ENCODE data around the gene ETFA. TPM values are rescaled to one million over a fixed set of nuclear protein-coding genes. Genes with fewer than 3 reads are reported as not detected.
"Not testable (repeated sequence)": the region's sequence is repeated elsewhere in the genome, so short reads cannot be mapped to it uniquely, and the experiment has no call there.

Gene ETFA
- total and polyA plus RNA-seq, 11 donors = 210 to 536 (median 309) TPM

DNA sequence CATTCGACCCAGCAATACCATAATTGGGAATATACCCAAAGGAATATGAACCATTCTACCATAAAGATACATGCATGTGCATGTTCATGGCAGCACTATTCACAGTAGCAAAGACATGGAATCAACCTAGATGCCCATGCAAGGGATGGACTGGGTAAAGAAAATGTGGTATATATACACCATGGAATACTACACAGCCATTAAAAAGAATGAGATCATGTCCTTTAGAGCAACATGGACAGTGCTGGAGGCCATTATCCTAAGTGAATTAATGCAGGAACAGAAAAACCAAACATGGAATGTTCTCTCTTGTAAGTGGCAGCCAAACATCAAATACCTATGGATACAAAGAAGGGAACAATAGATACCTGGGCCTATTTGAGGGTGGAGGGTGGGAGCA lies 7.4 kb downstream of the ETFA start:
- TF ChIP-seq, protein P1, sequence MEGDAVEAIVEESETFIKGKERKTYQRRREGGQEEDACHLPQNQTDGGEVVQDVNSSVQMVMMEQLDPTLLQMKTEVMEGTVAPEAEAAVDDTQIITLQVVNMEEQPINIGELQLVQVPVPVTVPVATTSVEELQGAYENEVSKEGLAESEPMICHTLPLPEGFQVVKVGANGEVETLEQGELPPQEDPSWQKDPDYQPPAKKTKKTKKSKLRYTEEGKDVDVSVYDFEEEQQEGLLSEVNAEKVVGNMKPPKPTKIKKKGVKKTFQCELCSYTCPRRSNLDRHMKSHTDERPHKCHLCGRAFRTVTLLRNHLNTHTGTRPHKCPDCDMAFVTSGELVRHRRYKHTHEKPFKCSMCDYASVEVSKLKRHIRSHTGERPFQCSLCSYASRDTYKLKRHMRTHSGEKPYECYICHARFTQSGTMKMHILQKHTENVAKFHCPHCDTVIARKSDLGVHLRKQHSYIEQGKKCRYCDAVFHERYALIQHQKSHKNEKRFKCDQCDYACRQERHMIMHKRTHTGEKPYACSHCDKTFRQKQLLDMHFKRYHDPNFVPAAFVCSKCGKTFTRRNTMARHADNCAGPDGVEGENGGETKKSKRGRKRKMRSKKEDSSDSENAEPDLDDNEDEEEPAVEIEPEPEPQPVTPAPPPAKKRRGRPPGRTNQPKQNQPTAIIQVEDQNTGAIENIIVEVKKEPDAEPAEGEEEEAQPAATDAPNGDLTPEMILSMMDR (IDR thresholded peaks at IDR 0.05) = no peak
- no peak for TF ChIP-seq POLR2A (IDR thresholded peaks at IDR 0.05)
- Histone ChIP-seq H3K27me3 (no peaks in the 10 kb centered on the region), H3K9me3 (no peaks in the 10 kb centered on the region), H3K36me3 (peaks cover 0 to 5% (median 0%) of the 10 kb centered on the region in 9 donors), H3K27ac (no peak overlapping the region), H3K4me1 (peaks cover 0 to 27% (median 7%) of the 10 kb centered on the region in 12 donors), H3K4me3 (no peak overlapping the region)
- DNase-seq = no peak
- intact Hi-C loops (cut with DNase I) = no loop called here
- WGBS, 4 donors = 76 to 96% (median 84%) methylated on average over 1 of the region's 1 CpG
- no peak for ATAC-seq

DNA sequence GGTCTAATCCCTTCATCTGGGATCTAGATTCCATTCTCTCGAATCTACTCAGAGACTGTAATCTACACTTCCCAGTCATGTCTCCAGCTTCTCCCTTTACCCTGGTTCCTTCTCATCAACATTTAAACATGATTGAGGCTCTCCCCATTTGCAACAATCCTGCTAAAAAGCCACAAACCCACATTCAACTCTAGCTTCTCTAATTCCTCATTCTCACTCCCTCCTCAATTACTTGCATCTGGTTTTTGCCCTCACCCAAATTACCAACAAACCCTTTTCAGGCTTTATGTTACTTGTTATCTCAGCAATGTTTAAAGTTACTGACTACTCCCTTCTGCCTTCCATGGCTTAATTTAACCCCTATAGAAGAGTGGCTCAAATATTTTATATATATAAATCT lies 11.5 kb downstream of the ETFA start:
- H3K4me3 ChIP-seq = no peak overlapping the region
- no peaks in the 10 kb centered on the region for H3K9me3 ChIP-seq
- H3K27ac ChIP-seq = no peak overlapping the region
- DNase-seq (no peak), ATAC-seq (no peak)
- no peak for TF ChIP-seq POLR2A (IDR thresholded peaks at IDR 0.05)
- WGBS, 4 donors = 59 to 81% (median 75%) methylated on average over 1 of the region's 1 CpG
- H3K36me3 ChIP-seq = peaks cover 0 to 4% (median 0%) of the 10 kb centered on the region in 9 donors
- intact Hi-C loops (cut with DNase I) = no loop called here
- H3K27me3 ChIP-seq = no peaks in the 10 kb centered on the region
- peaks cover 0 to 27% (median 6%) of the 10 kb centered on the region in 12 donors for H3K4me1 ChIP-seq

DNA sequence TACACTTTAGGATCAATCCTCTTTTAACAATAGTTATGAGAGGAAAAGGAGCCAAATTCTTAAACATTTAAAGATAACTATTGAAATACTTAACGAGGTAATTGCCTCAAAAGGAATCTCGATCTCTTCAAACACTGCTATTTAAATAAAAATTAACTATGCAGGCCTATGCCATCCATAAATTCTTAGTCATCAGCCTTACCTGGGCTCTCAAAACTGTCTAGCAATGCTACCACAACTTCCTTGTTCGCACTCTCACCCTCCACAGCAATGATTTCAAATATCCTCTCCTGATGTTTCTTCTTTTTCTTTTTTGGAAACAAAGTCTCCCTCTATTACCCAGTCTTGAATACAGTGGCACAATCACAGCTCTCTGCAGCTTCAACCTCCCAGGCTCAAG lies 12.3 kb downstream of the ETFA start:
- Histone ChIP-seq H3K4me3 (no peak overlapping the region), H3K27me3 (no peaks in the 10 kb centered on the region)
- no peak for ATAC-seq

DNA sequence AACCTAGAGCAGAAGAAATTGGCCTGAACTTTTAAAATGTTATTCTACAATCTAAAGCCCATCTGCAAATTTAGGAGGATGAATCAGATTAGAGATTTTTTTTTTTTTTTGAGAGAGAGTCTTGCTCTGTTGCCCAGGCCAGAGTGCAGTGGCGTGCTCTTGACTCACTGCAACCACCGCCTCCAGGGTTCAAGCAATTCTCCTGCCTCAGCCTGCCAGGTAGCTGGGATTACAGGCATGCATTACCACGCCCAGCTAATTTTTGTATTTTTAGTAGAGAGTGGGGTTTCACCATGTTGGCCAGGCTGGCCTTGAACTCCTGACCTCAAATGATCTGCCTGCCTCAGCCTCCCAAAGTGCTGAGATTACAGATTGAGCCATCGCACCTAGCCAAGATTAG lies 13.3 kb downstream of the ETFA start:
- intact Hi-C loops (cut with DNase I) = not testable (repeated sequence)

More for the DNA sequence above, 12.3 kb downstream of the ETFA start:
- no peak for DNase-seq
- H3K9me3 ChIP-seq = no peaks in the 10 kb centered on the region
- intact Hi-C loops (cut with DNase I) = no loop called here
- TF ChIP-seq, protein P1 (IDR thresholded peaks at IDR 0.05) = no peak
- no peak for TF ChIP-seq POLR2A (IDR thresholded peaks at IDR 0.05)
- 83 to 89% (median 88%) methylated on average over 3 of the region's 3 CpGs for WGBS, 4 donors
- no peak overlapping the region for H3K27ac ChIP-seq
- H3K36me3 ChIP-seq = peaks cover 0 to 4% (median 0%) of the 10 kb centered on the region in 9 donors
- H3K4me1 ChIP-seq = peaks cover 0 to 34% (median 13%) of the 10 kb centered on the region in 12 donors

DNA sequence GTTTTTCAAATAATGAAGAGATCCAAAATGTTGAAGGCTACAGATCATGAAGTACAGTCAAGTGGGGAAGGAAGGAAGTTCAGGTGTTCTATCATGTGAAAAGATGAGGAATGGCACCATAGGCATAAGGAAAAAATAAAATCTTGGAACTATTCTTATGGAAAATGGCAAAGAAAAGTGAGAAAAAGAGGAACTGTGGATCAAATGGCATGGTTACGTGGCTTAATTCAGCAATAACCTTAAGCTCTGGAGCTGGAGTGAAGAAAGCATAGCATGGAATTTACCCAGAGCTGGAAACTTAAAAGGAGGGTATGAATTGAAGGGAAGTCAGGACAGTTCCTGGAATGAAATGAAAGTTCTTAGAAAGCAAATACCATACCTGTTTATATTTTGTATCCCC lies 14.4 kb downstream of the ETFA start:
- no peak overlapping the region for H3K4me3 ChIP-seq
- no peak for TF ChIP-seq POLR2A (IDR thresholded peaks at IDR 0.05)
- TF ChIP-seq, protein P1 (IDR thresholded peaks at IDR 0.05) = no peak
- no peak for ATAC-seq
- H3K4me1 ChIP-seq = peaks cover 0 to 46% (median 17%) of the 10 kb centered on the region in 12 donors
- 94 to 97% (median 96%) methylated on average over 1 of the region's 1 CpG for WGBS, 4 donors
- H3K36me3 ChIP-seq = peaks cover 0 to 7% (median 2%) of the 10 kb centered on the region in 9 donors
- no peaks in the 10 kb centered on the region for H3K9me3 ChIP-seq
- H3K27me3 ChIP-seq = no peaks in the 10 kb centered on the region
- no peak for DNase-seq
- intact Hi-C loops (cut with DNase I) = no loop called here
- no peak overlapping the region for H3K27ac ChIP-seq

More for the DNA sequence above, 13.3 kb downstream of the ETFA start:
- H3K27ac ChIP-seq, H3K4me3 ChIP-seq, H3K27me3 ChIP-seq, H3K36me3 ChIP-seq, ATAC-seq, DNase-seq, H3K9me3 ChIP-seq: not testable (repeated sequence)
- WGBS, 4 donors = 94 to 98% (median 97%) methylated on average over 4 of the region's 4 CpGs
- H3K4me1 ChIP-seq = peaks cover 0 to 45% (median 17%) of the 10 kb centered on the region in 12 donors

DNA sequence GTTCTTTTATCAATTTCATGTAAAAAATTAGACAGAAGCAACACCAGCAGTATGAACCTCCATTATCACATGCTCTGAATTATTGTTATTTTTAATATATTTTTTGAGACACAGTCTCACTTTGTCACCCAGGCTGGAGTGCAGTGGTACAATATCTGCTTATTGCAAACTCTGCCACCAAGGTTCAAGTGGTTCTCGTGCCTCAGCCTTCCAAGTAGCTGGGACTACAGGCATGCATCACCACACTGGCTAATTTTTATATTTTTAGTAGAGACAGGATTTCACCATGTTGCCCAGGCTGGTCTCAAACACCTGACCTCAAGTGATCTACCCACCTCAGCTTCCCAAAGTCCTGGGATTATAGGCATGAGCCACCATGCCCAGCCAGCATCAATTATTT lies 16.8 kb downstream of the ETFA start:
- H3K27ac ChIP-seq; H3K4me3 ChIP-seq; H3K27me3 ChIP-seq; intact Hi-C loops (cut with DNase I); H3K9me3 ChIP-seq; DNase-seq: not testable (repeated sequence)
- Histone ChIP-seq H3K36me3 (peaks cover 0 to 17% (median 10%) of the 10 kb centered on the region in 9 donors), H3K4me1 (peaks cover 0 to 38% (median 17%) of the 10 kb centered on the region in 12 donors)
- ATAC-seq = peak in 2 of 4 donors; percentile 36 to 52
- WGBS, 4 donors = 44 to 67% (median 58%) methylated on average over 1 of the region's 1 CpG
